HCT116 (cell line): ENCODE data around the gene PLAAT3. TPM values are rescaled to one million over a fixed set of nuclear protein-coding genes. Genes with fewer than 3 reads are reported as not detected.

Source experiments
- ATAC-seq: fragments of 200-7000 bp; cut with Tn5 transposase; 2 replicates; pipeline ENCODE4 v1.9.1; 2020; ENCODE audit warnings: mild to moderate bottlenecking, moderate library complexity
- BruUV-seq: library from RNA; stranded (reverse); fragments of 400-500 nt; replicated peaks from 2 replicates; lab custom pipeline; 2021; lab: Mats Ljungman, UMichigan
- CTCF ChIA-PET: fragments of 300-600 bp; sonication (Branson Sonifier 250); formaldehyde crosslinking; loops from one replicate; lab custom pipeline; 2021; ENCODE audit warnings: antibody characterized with exemption; lab: Charles Lee
- POLR2A ChIA-PET: fragments of 300-600, 350-600 bp; sonication (Branson Sonifier 250); formaldehyde crosslinking; loops from one replicate; lab custom pipeline; 2021; ENCODE audit warnings: antibody characterized with exemption; lab: Charles Lee
- RAD21 ChIA-PET, 2 experiments: fragments of 300-600 bp; sonication (Branson Sonifier 250); formaldehyde crosslinking; loops; one replicate each; lab custom pipeline; 2023; ENCODE audit warnings: low total read pairs in 2 of 2; ENCODE audit not compliant: uncharacterized antibody in 2 of 2, unreplicated experiment in 2 of 2, low non-redundant PET in 1 of 2; lab: Charles Lee
- DNase-seq: peaks from one replicate; pipeline ENCODE4 v3.0.0-alpha.2; 2010; ENCODE audit warnings: low read depth, low spot score
- H2AFZ ChIP-seq: fragments of 200-600 bp; shearing (Covaris generic), sonication (generic); 2 replicates; pipeline ENCODE4 v1.6.1; 2017; ENCODE audit warnings: low read depth, mixed run types, mixed read lengths, antibody characterized with exemption, low read length; ENCODE audit not compliant: poor library complexity, severe bottlenecking
- H3K27ac ChIP-seq: 2 replicates; pipeline ENCODE4 v1.5.1; 2012; ENCODE audit warnings: low read depth, low read length
- H3K27me3 ChIP-seq: fragments of 200-600 bp; sonication (generic); 2 replicates; pipeline ENCODE4 v1.6.1; 2016; ENCODE audit warnings: mixed run types, low read length, mixed read lengths; ENCODE audit not compliant: insufficient read depth
- H3K36me3 ChIP-seq, 2 experiments: fragments of 200-500 bp in 1 of 2; fragments of 200-600 bp in 1 of 2; sonication (Bioruptor generic) in 1 of 2; sonication (generic) in 1 of 2; 2 replicates each; pipeline versions ENCODE4 v1.5.1 to v1.6.1; 2014 to 2016; ENCODE audit warnings: low read length in 2 of 2, inconsistent platforms in 1 of 2, mixed read lengths in 1 of 2, mixed run types in 1 of 2; ENCODE audit not compliant: insufficient read depth in 2 of 2, control insufficient read depth in 1 of 2
- H3K4me1 ChIP-seq, 2 experiments: fragments of 200-600 bp in 1 of 2; sonication (generic) in 1 of 2; 2 replicates each; pipeline versions ENCODE4 v1.5.1 to v1.6.1; 2012 to 2017; ENCODE audit warnings: low read length in 2 of 2, inconsistent platforms in 1 of 2, mild to moderate bottlenecking in 1 of 2, mixed read lengths in 1 of 2, mixed run types in 1 of 2, moderate library complexity in 1 of 2; ENCODE audit not compliant: insufficient read depth in 2 of 2, control insufficient read depth in 1 of 2
- H3K4me2 ChIP-seq: fragments of 200-600 bp; sonication (generic); 2 replicates; pipeline ENCODE4 v1.6.1; 2017; ENCODE audit warnings: mixed run types, low read length, mixed read lengths
- H3K4me3 ChIP-seq, 2 experiments: fragments of 200-600 bp in 1 of 2; sonication (generic) in 1 of 2; replicated peaks in 1 of 2; 2 replicates each; pipeline ENCODE4 v1.5.1; 2011 to 2016; ENCODE audit warnings: low read length in 2 of 2, control low read depth in 1 of 2, low read depth in 1 of 2, mild to moderate bottlenecking in 1 of 2, mixed read lengths in 1 of 2, mixed run types in 1 of 2
- H3K79me2 ChIP-seq: fragments of 200-600 bp; sonication (generic); 2 replicates; pipeline ENCODE4 v1.6.1; 2017; ENCODE audit warnings: mild to moderate bottlenecking, mixed run types, low read length, moderate library complexity, mixed read lengths; ENCODE audit not compliant: insufficient read depth
- H3K9ac ChIP-seq: fragments of 200-600 bp; sonication (generic); 2 replicates; pipeline ENCODE4 v1.6.1; 2016; ENCODE audit warnings: low read length, mixed read lengths
- H3K9me2 ChIP-seq: fragments of 200-600 bp; sonication (generic), shearing (Covaris generic); 2 replicates; pipeline ENCODE4 v1.6.1; 2017; ENCODE audit warnings: mixed run types, mild to moderate bottlenecking, moderate library complexity; ENCODE audit not compliant: insufficient read depth
- H3K9me3 ChIP-seq, 2 experiments: fragments of 200-500 bp in 1 of 2; fragments of 200-600 bp in 1 of 2; sonication (Bioruptor generic) in 1 of 2; sonication (generic) in 1 of 2; 2 replicates each; pipeline ENCODE4 v1.6.1; 2014 to 2017; ENCODE audit warnings: low read length in 2 of 2, mixed read lengths in 2 of 2, inconsistent platforms in 1 of 2, low read depth in 1 of 2, mild to moderate bottlenecking in 1 of 2, mixed run types in 1 of 2, moderate library complexity in 1 of 2; ENCODE audit not compliant: control insufficient read depth in 1 of 2, insufficient read depth in 1 of 2
- H4K20me1 ChIP-seq: fragments of 200-600 bp; sonication (generic), shearing (Covaris generic); 2 replicates; pipeline ENCODE4 v1.6.1; 2017; ENCODE audit warnings: mixed run types, mild to moderate bottlenecking, moderate library complexity; ENCODE audit not compliant: insufficient read depth
- CTCF ChIP-seq, 3 experiments: fragments of 200-600 bp in 1 of 3; sonication (generic) in 1 of 3; IDR thresholded peaks in 2 of 3; conservative IDR thresholded peaks in 1 of 3; 2 replicates each; pipeline ENCODE4 v1.5.1; 2012 to 2017; ENCODE audit warnings: low read depth in 2 of 3, low read length in 2 of 3, antibody characterized with exemption in 1 of 3, borderline replicate concordance in 1 of 3, control low read depth in 1 of 3, mild to moderate bottlenecking in 1 of 3, mixed read lengths in 1 of 3, mixed run types in 1 of 3, moderate library complexity in 1 of 3; ENCODE audit not compliant: insufficient read depth in 1 of 3
- ELF1 ChIP-seq: IDR thresholded peaks from 2 replicates; pipeline ENCODE4 v1.6.1; 2012; ENCODE audit warnings: low read depth, borderline replicate concordance
- EZH2 ChIP-seq: fragments of 200-600 bp; sonication (generic); IDR thresholded peaks from 2 replicates; pipeline ENCODE4 v1.6.1; 2017; ENCODE audit warnings: antibody characterized with exemption, mixed run types
- EZH2phosphoT487 ChIP-seq: fragments of 200-600 bp; IDR thresholded peaks from 2 replicates; pipeline ENCODE4 v1.6.1; 2018; ENCODE audit warnings: antibody characterized with exemption, borderline replicate concordance
- FOSL1 ChIP-seq: IDR thresholded peaks from 2 replicates; pipeline ENCODE4 v1.6.1; 2012; ENCODE audit warnings: low read depth
- JUND ChIP-seq: IDR thresholded peaks from 2 replicates; pipeline ENCODE4 v1.6.1; 2012
- POLR2A ChIP-seq: IDR thresholded peaks from 2 replicates; pipeline ENCODE4 v1.7.0; 2011; ENCODE audit warnings: borderline replicate concordance; ENCODE audit not compliant: insufficient read depth, insufficient read length; ENCODE audit errors: extremely low read depth
- SIN3A ChIP-seq: IDR thresholded peaks from 2 replicates; pipeline ENCODE4 v1.6.1; 2012; ENCODE audit warnings: low read depth
- SRF ChIP-seq: IDR thresholded peaks from 2 replicates; pipeline ENCODE4 v1.6.1; 2012; ENCODE audit warnings: low read depth
- TCF7L2 ChIP-seq: IDR thresholded peaks from 2 replicates; pipeline ENCODE4 v1.7.0; 2011; ENCODE audit warnings: borderline replicate concordance, inconsistent platforms; ENCODE audit not compliant: insufficient read depth, insufficient read length; ENCODE audit errors: extremely low read depth
- YY1 ChIP-seq: IDR thresholded peaks from 2 replicates; pipeline ENCODE4 v1.6.1; 2011; ENCODE audit warnings: low read length, low read depth, moderate library complexity, mild to moderate bottlenecking; ENCODE audit not compliant: insufficient replicate concordance; ENCODE audit errors: extremely low read depth
- ZFX ChIP-seq: fragments of 450-650 bp; IDR thresholded peaks from 2 replicates; pipeline ENCODE4 v1.6.1; 2017
- intact Hi-C: fragments of 100-400 bp; cut with micrococcal nuclease; formaldehyde crosslinking; loops from 2 replicates; pipeline ENCODE4 v1.10.0; 2022
- total RNA-seq: library from RNA; stranded (reverse); gene quantifications from one replicate; pipeline ENCODE4 v1.2.1, GENCODE V29; 2021; ENCODE audit not compliant: unreplicated experiment

PLAAT3 gene
- total RNA-seq, 1 experiment from 2014 or later = 31.1 TPM

- Histone ChIP-seq H3K4me2 (no peak overlapping the region), H3K79me2 (0 out of 2 replicates have a peak, but pooled peaks cover 4% of the 10 kb centered on the region), H3K9me3 (no peaks in the 10 kb centered on the region), H3K9me2 (no peaks in the 10 kb centered on the region), H4K20me1 (no peaks in the 10 kb centered on the region), H2AFZ (no peak overlapping the region), H3K36me3 (peaks cover 5 to 13% of the 10 kb centered on the region in 2 experiments; a peak in 1 of 4 replicates), H3K27ac (no peak overlapping the region), H3K27me3 (no peaks in the 10 kb centered on the region), H3K4me3 (no peak overlapping the region), H3K9ac (no peak overlapping the region), H3K4me1 (no peaks in the 10 kb centered on the region)
- CTCF ChIA-PET = no interaction called here
- intact Hi-C loops = no loop called here
- no TSS peak for BruUV-seq
- RAD21 ChIA-PET = no interaction called here
- TF ChIP-seq JUND (no peak), FOSL1 (no peak), SRF (no peak), SIN3A (no peak), ZFX (no peak), TCF7L2 (no peak), EZH2 (no peak)
- no peak for DNase-seq
- POLR2A ChIA-PET = no interaction called here
- no peak for ATAC-seq
These were observed 38.4 kb upstream of the PLAAT3 start for GRCh38 chr11:63652671-63653070.

- no peak overlapping the region for H3K9ac ChIP-seq
- no peak overlapping the region for H3K4me3 ChIP-seq
- intact Hi-C loops = no loop called here
- ChIA-PET POLR2A (no interaction called here), CTCF (interaction anchor here (0.7 to 1.0 kb wide), 2 partner anchors 37 to 164 kb away, joined by 3 to 4 read pairs; no protein-coding TSS in a partner anchor), RAD21 (no interaction called here)
- no peaks in the 10 kb centered on the region for H3K9me3 ChIP-seq
- peaks cover 0 to 13% of the 10 kb centered on the region in 2 experiments; a peak in 1 of 4 replicates for H3K36me3 ChIP-seq
- H3K4me2 ChIP-seq = no peak overlapping the region
- no peak overlapping the region for H3K27ac ChIP-seq
- TF ChIP-seq FOSL1 (no peak), CTCF (IDR thresholded peaks at IDR 0.05 in 2 of 3, conservative IDR thresholded peaks at IDR 0.05 in 1 of 3; ENCODE audit: borderline replicate concordance in 1 of 3, insufficient read depth in 1 of 3, low read depth in 2 of 3, low read length in 2 of 3) (no peak), SRF (no peak), ELF1 (no peak), POLR2A (no peak), EZH2phosphoT487 (no peak), YY1 (no peak)
- H4K20me1 ChIP-seq = no peaks in the 10 kb centered on the region
- no TSS peak for BruUV-seq
- H3K4me1 ChIP-seq = no peaks in the 10 kb centered on the region
- no peak overlapping the region for H2AFZ ChIP-seq
- no peak for ATAC-seq
- no peak for DNase-seq
- no peaks in the 10 kb centered on the region for H3K27me3 ChIP-seq
- no peaks in the 10 kb centered on the region for H3K9me2 ChIP-seq
- H3K79me2 ChIP-seq = no peaks in the 10 kb centered on the region
These were observed 29.0 kb upstream of the PLAAT3 start for GRCh38 chr11:63643205-63643604.
